Measurements from ENCODE around the gene FDCSP. TPM values are rescaled to one million over a fixed set of nuclear protein-coding genes. Genes with fewer than 3 reads are reported as not detected.

Gene FDCSP
- total and polyA plus RNA-seq, 2 experiments from 2014 or later: not detected

DNA sequence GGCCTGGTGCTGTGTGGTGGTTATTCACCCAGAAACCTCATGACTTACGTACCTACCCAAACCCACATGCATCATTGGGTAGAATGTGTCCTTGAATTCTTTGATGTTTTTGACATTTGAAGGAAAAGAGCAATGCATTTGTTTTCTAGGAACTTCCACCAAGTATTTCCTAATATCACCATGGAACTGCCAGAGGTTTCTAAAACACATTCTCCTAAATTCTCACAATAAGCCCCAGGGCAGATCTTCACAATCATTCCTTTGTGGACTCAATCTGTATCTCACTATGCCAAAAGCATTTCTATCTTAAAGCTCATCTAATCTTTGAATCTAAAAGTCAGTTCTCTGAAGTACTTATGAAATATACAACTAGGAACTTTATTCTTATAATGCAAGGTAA lies 38.7 kb upstream of the FDCSP start (continued):
- no peak for TF ChIP-seq CTCF (conservative IDR thresholded peaks at IDR 0.05; ENCODE audit: low read depth in 2 of 2)
- TF ChIP-seq JUNB (IDR thresholded peaks at IDR 0.05; ENCODE audit: unreplicated experiment): no peak
- TF ChIP-seq ETS1 (IDR thresholded peaks at IDR 0.05): no peak
- no peak for TF ChIP-seq STAT1 (IDR thresholded peaks at IDR 0.05; ENCODE audit: unreplicated experiment)
- TF ChIP-seq ZNF114 (CRISPR knock-in tag; IDR thresholded peaks at IDR 0.05): no peak
- TF ChIP-seq CREB1 (CRISPR knock-in tag; IDR thresholded peaks at IDR 0.05; ENCODE audit: low read depth): no peak
- no peak for TF ChIP-seq EZH2phosphoT487 (IDR thresholded peaks at IDR 0.05; ENCODE audit: unreplicated experiment)

DNA sequence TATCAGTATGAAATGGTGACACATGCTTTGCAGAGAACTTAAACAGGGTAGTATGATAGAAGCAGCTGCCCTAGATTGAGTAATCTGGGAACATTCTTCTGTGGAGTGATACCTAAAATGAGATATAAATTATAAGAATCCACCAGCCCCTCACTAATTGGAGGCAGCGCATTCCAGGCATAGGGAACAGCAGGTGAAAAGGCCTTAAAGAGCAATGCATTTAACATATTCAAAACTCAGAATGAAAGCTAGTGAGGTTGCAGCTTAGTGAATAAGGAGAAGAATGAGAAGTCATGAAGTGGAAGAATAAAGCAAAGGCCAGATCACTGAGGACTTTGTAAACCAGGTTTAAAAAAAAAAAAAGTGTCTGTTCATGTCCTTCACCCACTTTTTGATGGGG lies 35.3 kb upstream of the FDCSP start:
- Mint-ChIP-seq H3K4me1 (peaks cover 4% of the 10 kb centered on the region; the same call in 2 of the 3 replicates), H3K9me3 (no peaks in the 10 kb centered on the region; the same call in 2 of the 3 replicates), H3K4me3 (no peak overlapping the region), H3K36me3 (ENCODE audit: low read depth) (no peaks in the 10 kb centered on the region), H3K27me3 (ENCODE audit: insufficient read depth, low read depth, poor library complexity) (peaks cover 3% of the 10 kb centered on the region), H3K27ac (no peak overlapping the region)
- peak; percentile 16 for DNase-seq (ENCODE audit: low spot score)
- Histone ChIP-seq H3K36me3 (ENCODE audit: insufficient read depth) (no peaks in the 10 kb centered on the region), H3K27ac (ENCODE audit: low read depth) (no peak overlapping the region), H3K4me1 (ENCODE audit: insufficient read depth) (peaks cover 3% of the 10 kb centered on the region; the same call in 1 of the 2 replicates), H3K79me2 (replicated peaks; ENCODE audit: insufficient read depth) (no peaks in the 10 kb centered on the region), H3K4me2 (no peak overlapping the region), H3K4me3 (no peak overlapping the region), H4K20me1 (replicated peaks; ENCODE audit: insufficient read depth) (no peaks in the 10 kb centered on the region), H3K9me2 (ENCODE audit: insufficient read depth) (no peaks in the 10 kb centered on the region), H3F3A (replicated peaks; ENCODE audit: low read depth) (no peaks in the 10 kb centered on the region), H3K27me3 (ENCODE audit: insufficient read depth) (no peaks in the 10 kb centered on the region), H2AFZ (no peak overlapping the region)
- no peak for ATAC-seq
- TF ChIP-seq JUNB (IDR thresholded peaks at IDR 0.05; ENCODE audit: unreplicated experiment) (no peak), CREB1 (CRISPR knock-in tag; IDR thresholded peaks at IDR 0.05; ENCODE audit: low read depth) (no peak), EZH2 (IDR thresholded peaks at IDR 0.05; ENCODE audit: low read depth, unreplicated experiment) (no peak), EZH2phosphoT487 (IDR thresholded peaks at IDR 0.05; ENCODE audit: unreplicated experiment) (no peak), REST (IDR thresholded peaks at IDR 0.05; ENCODE audit: unreplicated experiment) (no peak), NANOG (IDR thresholded peaks at IDR 0.05; ENCODE audit: borderline replicate concordance) (no peak), CTCF (conservative IDR thresholded peaks at IDR 0.05; ENCODE audit: low read depth in 2 of 2) (no peak), STAT1 (IDR thresholded peaks at IDR 0.05; ENCODE audit: unreplicated experiment) (no peak), ETS1 (IDR thresholded peaks at IDR 0.05) (no peak), ZNF114 (CRISPR knock-in tag; IDR thresholded peaks at IDR 0.05) (no peak)
